ENCODE results near the gene ADRB1.

ADRB1 gene

GRCh38 chr10:114095559-114096337 lies 52.1 kb downstream of the ADRB1 start:
- peak; percentile 28 for DNase-seq
